K562 (cell line): ENCODE measurements around the gene SKAP1. TPM values are rescaled to one million over a fixed set of nuclear protein-coding genes. Genes with fewer than 3 reads are reported as not detected.

Experiments
- CTBP1 ChIP-seq: fragments of 450-650 bp; IDR thresholded peaks from 2 replicates; pipeline ENCODE4 v1.6.1; 2016; ENCODE audit warnings: borderline replicate concordance
- DPF2 ChIP-seq: fragments of 450-650 bp; IDR thresholded peaks from 2 replicates; pipeline ENCODE4 v1.6.1; 2016
- ETV5 ChIP-seq: sonication (generic); formaldehyde crosslinking; IDR thresholded peaks from 2 replicates; pipeline ENCODE4 v1.4.0; 2020; ENCODE audit warnings: low read depth, mild to moderate bottlenecking, missing genetic modification reagents
- FOXA3 ChIP-seq, 2 experiments: fragments of 450-650 bp in 1 of 2; sonication (generic) in 1 of 2; formaldehyde crosslinking; IDR thresholded peaks in 1 of 2; conservative IDR thresholded peaks in 1 of 2; 2 replicates each; pipeline versions ENCODE4 v1.4.0 to v1.8.0; 2020 to 2022; ENCODE audit warnings: mild to moderate bottlenecking in 2 of 2, missing genetic modification reagents in 1 of 2
- FOXP1 ChIP-seq: sonication (generic); formaldehyde crosslinking; IDR thresholded peaks from 2 replicates; pipeline ENCODE4 v1.8.0; 2022; ENCODE audit warnings: mild to moderate bottlenecking, missing genetic modification reagents
- HDAC3 ChIP-seq: fragments of 450-650 bp; IDR thresholded peaks from 2 replicates; pipeline ENCODE4 v1.6.1; 2018; ENCODE audit warnings: borderline replicate concordance, mild to moderate bottlenecking, moderate library complexity; ENCODE audit not compliant: partially characterized antibody
- MCM5 ChIP-seq: fragments of 450-650 bp; IDR thresholded peaks from 2 replicates; pipeline ENCODE4 v1.6.1; 2016; ENCODE audit warnings: low read depth
- MNT ChIP-seq, 2 experiments: fragments of 450-650 bp; conservative IDR thresholded peaks; 2 replicates each; pipeline ENCODE4 v1.6.1; 2017; ENCODE audit warnings: mild to moderate bottlenecking in 2 of 2, moderate library complexity in 2 of 2
- MTA3 ChIP-seq: fragments of 450-650 bp; formaldehyde crosslinking; IDR thresholded peaks from 2 replicates; pipeline ENCODE4 v1.6.1; 2017; ENCODE audit warnings: mild to moderate bottlenecking, borderline replicate concordance
- NR2C2 ChIP-seq, 2 experiments: fragments of 200-800 bp in 1 of 2; sonication (Bioruptor generic) in 1 of 2; sonication (generic) in 1 of 2; formaldehyde crosslinking in 1 of 2; IDR thresholded peaks; 2 replicates each; pipeline versions ENCODE4 v1.6.1 to v1.8.0; 2016 to 2022; ENCODE audit warnings: mild to moderate bottlenecking in 1 of 2, missing compliant biosample characterization in 1 of 2, missing genetic modification characterization in 1 of 2, missing genetic modification reagents in 1 of 2
- NR2F6 ChIP-seq: fragments of 450-650 bp; formaldehyde crosslinking; IDR thresholded peaks from 2 replicates; pipeline ENCODE4 v1.4.0; 2020; ENCODE audit warnings: mild to moderate bottlenecking
- RCOR1 ChIP-seq, 2 experiments: IDR thresholded peaks; 2 replicates each; pipeline ENCODE4 v1.6.1; 2012; ENCODE audit warnings: low read depth in 2 of 2, low read length in 2 of 2, borderline replicate concordance in 1 of 2, improper control_type of control experiment in 1 of 2
- SETDB1 ChIP-seq: IDR thresholded peaks from one replicate; pipeline ENCODE4 v1.6.1; 2012; ENCODE audit warnings: low read length, control low read depth, inconsistent platforms
- TBL1XR1 ChIP-seq, 2 experiments: IDR thresholded peaks; 2 replicates each; pipeline ENCODE4 v1.6.1; 2012; ENCODE audit warnings: improper control_type of control experiment in 2 of 2, low read length in 2 of 2, mild to moderate bottlenecking in 1 of 2
- ZNF124 ChIP-seq: sonication (generic); formaldehyde crosslinking; IDR thresholded peaks from 2 replicates; pipeline ENCODE4 v1.8.1; 2022; ENCODE audit warnings: missing genetic modification reagents
- polyA plus RNA-seq, 8 experiments: library from polyadenylated mRNA; depleted of rRNA in 4 of 8; stranded (reverse) in 5 of 8; unstranded in 3 of 8; fragments of >200 nt; fragmentation: Nextera tagmentation in 2 of 8; fragmentation: Illumina TruSeq in 1 of 8; extraction: Ambion mirVana in 2 of 8; extraction: Trizol in 1 of 8; gene quantifications; 2 replicates each; pipeline versions ENCODE4 v1.2.1 to v1.2.3, GENCODE V29; 2011 to 2014; ENCODE audit warnings: inconsistent platforms in 1 of 8, missing spikeins in 1 of 8
- total RNA-seq, 7 experiments: library from RNA; depleted of rRNA in 6 of 7; stranded (reverse); fragments of >200 nt in 6 of 7; fragmentation: Illumina TruSeq in 2 of 7; extraction: Trizol in 2 of 7; gene quantifications; 2 replicates each; pipeline versions ENCODE4 v1.2.1 to v1.2.3, GENCODE V29; 2011 to 2021; ENCODE audit warnings: low replicate concordance in 1 of 7

The SKAP1 gene
- total and polyA plus RNA-seq, 9 of the 15 experiments (the other 6 are each of a cell fraction or from before 2014, with no cell fraction given), result 0.06 to 0.80 (median 0.10) TPM; not detected in 4

GRCh38 chr17:48439875-48440505, 10.0 kb upstream of the SKAP1 start (continued):
- no peak for TF ChIP-seq NR2C2 (CRISPR knock-in tag; IDR thresholded peaks at IDR 0.05)
- peak; percentile 65; the same call in 1 of the 2 replicates for TF ChIP-seq NR2C2 (tag; IDR thresholded peaks at IDR 0.05)
- no peak for TF ChIP-seq NR2F6
- TF ChIP-seq HDAC3, result no peak
- no peak for TF ChIP-seq MCM5
- peak in 1 of 2 experiments; percentile 33; a peak in 1 of 4 replicates for TF ChIP-seq MNT (conservative IDR thresholded peaks at IDR 0.05)
- TF ChIP-seq DPF2, result no peak
- peak; percentile 10; the same call in 1 of the 2 replicates for TF ChIP-seq CTBP1
- TF ChIP-seq MTA3, result no peak
- no peak for TF ChIP-seq FOXP1 (CRISPR knock-in tag)
- TF ChIP-seq TBL1XR1 (IDR thresholded peaks at IDR 0.05; ENCODE audit: low read length in 2 of 2), result peak in 1 of 2 experiments; percentile 21; a peak in 1 of 4 replicates
- TF ChIP-seq FOXA3 (CRISPR knock-in tag; conservative IDR thresholded peaks at IDR 0.05 in 1 of 2, IDR thresholded peaks at IDR 0.05 in 1 of 2), result no peak
- TF ChIP-seq ETV5 (CRISPR knock-in tag), result no peak
- TF ChIP-seq RCOR1 (IDR thresholded peaks at IDR 0.05; ENCODE audit: borderline replicate concordance in 1 of 2, low read depth in 2 of 2, low read length in 2 of 2), result 0 out of 4 replicates have a peak, but pooled peaks have one; percentile 36 to 47
- no peak for TF ChIP-seq SETDB1
- TF ChIP-seq ZNF124 (CRISPR knock-in tag), result no peak
